Vagina (tissue), 2 donors: ENCODE results near the gene ASPDH.

ENCODE experiments used
- POLR2A ChIP-seq, 2 donors: fragments of 450-650 bp; IDR thresholded peaks; one replicate each; pipeline ENCODE4 v1.6.1; 2017; ENCODE audit warnings: antibody characterized with exemption in 2 of 2, mild to moderate bottlenecking in 2 of 2, moderate library complexity in 2 of 2
- POLR2AphosphoS5 ChIP-seq, 2 donors: sonication (generic); formaldehyde crosslinking; IDR thresholded peaks; one replicate each; pipeline ENCODE4 v1.9.0; 2017; ENCODE audit warnings: antibody characterized with exemption in 2 of 2, mild to moderate bottlenecking in 2 of 2, low read depth in 1 of 2; ENCODE audit not compliant: insufficient read depth in 1 of 2

DNA sequence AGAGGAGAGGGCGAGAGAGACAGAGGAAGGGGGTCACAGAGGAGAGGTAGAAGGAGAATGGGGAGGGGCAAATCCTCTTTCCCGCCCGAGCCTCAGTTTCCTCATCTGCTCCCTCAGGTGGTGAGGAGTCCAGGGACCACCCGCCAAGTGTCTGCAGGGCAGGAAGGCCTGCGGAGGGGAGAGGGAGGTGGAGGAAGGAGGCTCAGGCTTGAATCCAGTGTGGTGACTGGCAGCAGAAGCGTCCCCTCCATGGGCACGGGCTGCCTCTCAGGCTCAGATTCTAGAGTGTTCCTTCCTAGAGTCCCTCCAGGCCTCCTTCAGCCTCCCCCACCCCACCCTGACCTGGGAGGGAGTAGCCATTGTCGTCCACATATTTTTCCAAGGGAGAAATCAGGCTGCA lies 20.5 kb downstream of the ASPDH start:
- no peak for TF ChIP-seq POLR2AphosphoS5 (IDR thresholded peaks at IDR 0.05; ENCODE audit: insufficient read depth in 1 of 2, low read depth in 1 of 2)
- no peak for TF ChIP-seq POLR2A (IDR thresholded peaks at IDR 0.05)
